ENCODE measurements around the gene ATP9A.

DNA sequence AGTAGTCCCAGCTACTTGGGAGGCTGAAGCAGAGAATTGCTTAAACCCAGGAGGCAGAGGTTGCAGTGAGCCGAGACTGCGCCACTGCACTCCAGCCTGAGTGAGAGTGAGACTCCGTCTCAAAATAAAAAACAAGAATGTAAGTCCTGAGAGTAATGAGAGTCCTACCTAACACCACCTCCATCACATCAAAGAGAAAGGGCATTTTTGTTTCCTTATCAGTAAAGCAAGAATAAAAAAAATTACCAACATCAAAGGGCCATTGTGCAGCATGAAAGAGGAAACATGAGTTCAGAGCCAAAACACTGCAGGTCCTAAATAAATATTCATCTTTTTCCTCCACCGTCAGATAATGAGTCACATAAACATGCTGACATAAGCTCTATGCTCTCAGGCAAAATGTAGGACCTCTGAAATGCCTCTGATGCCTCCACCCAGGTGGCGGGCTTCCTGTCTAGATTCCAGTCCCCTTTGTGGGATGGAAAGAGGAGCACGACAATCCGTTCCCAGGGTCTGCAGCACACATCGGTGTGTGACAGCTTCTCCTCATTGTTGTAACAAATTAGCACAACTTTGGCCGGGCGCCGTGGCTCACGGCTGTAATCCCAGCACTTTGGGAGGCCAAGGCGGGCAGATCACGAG, 7.2 kb downstream of the ATP9A start:
- no peak for TF ChIP-seq PBX3 (IDR thresholded peaks at IDR 0.05)
- TF ChIP-seq, protein P1, sequence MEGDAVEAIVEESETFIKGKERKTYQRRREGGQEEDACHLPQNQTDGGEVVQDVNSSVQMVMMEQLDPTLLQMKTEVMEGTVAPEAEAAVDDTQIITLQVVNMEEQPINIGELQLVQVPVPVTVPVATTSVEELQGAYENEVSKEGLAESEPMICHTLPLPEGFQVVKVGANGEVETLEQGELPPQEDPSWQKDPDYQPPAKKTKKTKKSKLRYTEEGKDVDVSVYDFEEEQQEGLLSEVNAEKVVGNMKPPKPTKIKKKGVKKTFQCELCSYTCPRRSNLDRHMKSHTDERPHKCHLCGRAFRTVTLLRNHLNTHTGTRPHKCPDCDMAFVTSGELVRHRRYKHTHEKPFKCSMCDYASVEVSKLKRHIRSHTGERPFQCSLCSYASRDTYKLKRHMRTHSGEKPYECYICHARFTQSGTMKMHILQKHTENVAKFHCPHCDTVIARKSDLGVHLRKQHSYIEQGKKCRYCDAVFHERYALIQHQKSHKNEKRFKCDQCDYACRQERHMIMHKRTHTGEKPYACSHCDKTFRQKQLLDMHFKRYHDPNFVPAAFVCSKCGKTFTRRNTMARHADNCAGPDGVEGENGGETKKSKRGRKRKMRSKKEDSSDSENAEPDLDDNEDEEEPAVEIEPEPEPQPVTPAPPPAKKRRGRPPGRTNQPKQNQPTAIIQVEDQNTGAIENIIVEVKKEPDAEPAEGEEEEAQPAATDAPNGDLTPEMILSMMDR (IDR thresholded peaks at IDR 0.05), result no peak
- no peak for TF ChIP-seq ELF1 (IDR thresholded peaks at IDR 0.05)
- TF ChIP-seq TEAD4 (IDR thresholded peaks at IDR 0.05; ENCODE audit: borderline replicate concordance, insufficient read depth), result no peak
- no peak for TF ChIP-seq MXI1 (IDR thresholded peaks at IDR 0.05; ENCODE audit: low read depth, low read length)
- no peak for TF ChIP-seq RCOR1 (IDR thresholded peaks at IDR 0.05; ENCODE audit: low read length)
